H1 (cell line): Measurements from ENCODE around the gene PBX1. TPM values are rescaled to one million over a fixed set of nuclear protein-coding genes. Genes with fewer than 3 reads are reported as not detected.

Source experiments
- BACH1 ChIP-seq: IDR thresholded peaks from 2 replicates; pipeline ENCODE4 v1.6.1; 2012; ENCODE audit warnings: low read length, improper control_type of control experiment
- FOSL1 ChIP-seq: IDR thresholded peaks from 2 replicates; pipeline ENCODE4 v1.6.1; 2011; ENCODE audit warnings: mild to moderate bottlenecking, low read depth, low read length, moderate library complexity; ENCODE audit not compliant: insufficient read depth
- HDAC6 ChIP-seq: IDR thresholded peaks from one replicate; pipeline ENCODE4 v1.7.1; 2012; ENCODE audit warnings: low read depth, mild to moderate bottlenecking, inconsistent platforms, low read length, moderate library complexity
- RXRA ChIP-seq: IDR thresholded peaks from 2 replicates; pipeline ENCODE4 v1.6.1; 2011; ENCODE audit warnings: low read depth, mild to moderate bottlenecking, low read length, moderate library complexity; ENCODE audit not compliant: insufficient read depth
- SP2 ChIP-seq: IDR thresholded peaks from 2 replicates; pipeline ENCODE4 v1.6.1; 2012; ENCODE audit warnings: mild to moderate bottlenecking, low read length, inconsistent platforms
- ZNF274 ChIP-seq: IDR thresholded peaks from 2 replicates; pipeline ENCODE4 v1.7.0; 2012; ENCODE audit warnings: low read length, borderline replicate concordance; ENCODE audit errors: extremely low read depth
- polyA plus RNA-seq, 7 experiments: library from polyadenylated mRNA; depleted of rRNA in 3 of 7; stranded (reverse) in 5 of 7; unstranded in 2 of 7; fragments of >200 nt in 5 of 7; fragments of 200-250 nt in 2 of 7; gene quantifications; 1 replicate in 5 of 7; 2 replicates in 1 of 7; 4 replicates in 1 of 7; pipeline versions ENCODE4 v1.2.1 to v1.2.3, GENCODE V29; 2011 to 2013; ENCODE audit warnings: missing spikeins in 2 of 7, mixed read lengths in 2 of 7
- total RNA-seq: library from RNA; stranded (reverse); fragmentation: NEBNext Ultra II Directional; extraction: Animal tissue kit (Norgen Biotek cat#: 25700); gene quantifications from 2 replicates; pipeline ENCODE4 v1.2.1, GENCODE V29; 2021

PBX1 gene
- total and polyA plus RNA-seq, 2 of the 8 experiments (the other 6 are each of a cell fraction or from before 2014, with no cell fraction given), result 87.4 to 124 TPM

DNA sequence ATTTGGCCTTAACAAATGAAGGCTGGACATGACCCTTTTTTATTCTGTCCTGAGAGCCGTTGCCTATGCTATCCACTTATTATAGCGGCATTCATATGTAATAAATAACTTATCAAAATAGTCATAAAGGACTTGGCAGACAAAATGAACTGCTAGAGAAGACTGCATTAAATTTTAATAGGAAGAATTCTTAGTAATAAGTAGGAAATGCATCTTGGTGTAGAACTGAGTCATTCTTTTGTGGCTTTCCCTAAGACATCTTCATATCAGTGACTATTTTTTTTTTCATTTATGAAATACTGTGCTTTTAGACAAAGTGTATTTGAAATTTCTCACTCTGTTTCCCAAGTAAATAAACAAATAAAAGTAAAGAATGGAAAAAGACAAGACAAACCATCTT, 45.6 kb downstream of the PBX1 start (continued):
- no peak for TF ChIP-seq FOSL1
- TF ChIP-seq HDAC6, result no peak
- no peak for TF ChIP-seq BACH1
- no peak for TF ChIP-seq SP2
- no peak for TF ChIP-seq ZNF274
- no peak for TF ChIP-seq RXRA
